WTC11 (cell line): ENCODE results near the gene MIGA1. TPM values are rescaled to one million over a fixed set of nuclear protein-coding genes. Genes with fewer than 3 reads are reported as not detected.

Experiments
- ATAC-seq: fragments of 200-7000 bp; cut with Tn5 transposase; 2 replicates; pipeline ENCODE4 v1.10.0; 2021; ENCODE audit warnings: mild to moderate bottlenecking, moderate library complexity
- CTCF ChIA-PET: fragments of 300-600 bp; sonication (Branson Sonifier 250); formaldehyde crosslinking; loops from one replicate; lab custom pipeline; 2021; ENCODE audit warnings: antibody characterized with exemption; lab: Charles Lee
- POLR2A ChIA-PET: fragments of 350-600 bp; sonication (Branson Sonifier 250); formaldehyde crosslinking; loops from one replicate; lab custom pipeline; 2021; ENCODE audit warnings: antibody characterized with exemption; lab: Charles Lee
- DNase-seq: peaks from one replicate; pipeline ENCODE4 v3.0.0; 2021; ENCODE audit warnings: low spot score
- H3K27ac Mint-ChIP-seq: 2 replicates; pipeline ENCODE4 v1.8.0; 2021; ENCODE audit warnings: mixed read lengths
- H3K27me3 Mint-ChIP-seq: 2 replicates; pipeline ENCODE4 v1.8.0; 2021; ENCODE audit warnings: low read depth, mild to moderate bottlenecking, moderate library complexity, mixed read lengths
- H3K36me3 Mint-ChIP-seq: 2 replicates; pipeline ENCODE4 v1.8.0; 2021; ENCODE audit warnings: mixed read lengths
- H3K4me1 Mint-ChIP-seq: 2 replicates; pipeline ENCODE4 v1.8.0; 2022; ENCODE audit warnings: mixed read lengths
- H3K4me3 Mint-ChIP-seq: 2 replicates; pipeline ENCODE4 v1.8.0; 2021; ENCODE audit warnings: mild to moderate bottlenecking, moderate library complexity, mixed read lengths
- H3K9me3 Mint-ChIP-seq: 2 replicates; pipeline ENCODE4 v1.8.0; 2021; ENCODE audit warnings: mixed read lengths
- CBFB ChIP-seq: sonication (generic); formaldehyde crosslinking; IDR thresholded peaks from 2 replicates; pipeline ENCODE4 v1.8.1; 2022; ENCODE audit warnings: mild to moderate bottlenecking, low read depth, missing genetic modification reagents
- E2F1 ChIP-seq: sonication (generic); formaldehyde crosslinking; IDR thresholded peaks from 2 replicates; pipeline ENCODE4 v1.8.0; 2022; ENCODE audit warnings: mild to moderate bottlenecking, missing genetic modification reagents
- ERG ChIP-seq: fragments of 250-450 bp; sonication (Bioruptor Pico); IDR thresholded peaks from 2 replicates; pipeline ENCODE4 v1.8.0; 2021; ENCODE audit warnings: mild to moderate bottlenecking
- FOXP4 ChIP-seq: sonication (generic); formaldehyde crosslinking; IDR thresholded peaks from 2 replicates; pipeline ENCODE4 v1.8.0; 2022; ENCODE audit warnings: mild to moderate bottlenecking, missing genetic modification reagents
- HMGXB4 ChIP-seq: sonication (generic); formaldehyde crosslinking; IDR thresholded peaks from 2 replicates; pipeline ENCODE4 v1.8.1; 2023; ENCODE audit warnings: mild to moderate bottlenecking, moderate library complexity, missing genetic modification reagents
- IRF2 ChIP-seq: sonication (generic); formaldehyde crosslinking; IDR thresholded peaks from 2 replicates; pipeline ENCODE4 v1.8.0; 2022; ENCODE audit warnings: low read depth, missing genetic modification reagents, borderline replicate concordance
- NFATC4 ChIP-seq: fragments of 250-450 bp; sonication (Bioruptor Pico); IDR thresholded peaks from 2 replicates; pipeline ENCODE4 v1.9.0; 2021; ENCODE audit warnings: mild to moderate bottlenecking
- NR1H2 ChIP-seq: sonication (generic); formaldehyde crosslinking; IDR thresholded peaks from 2 replicates; pipeline ENCODE4 v1.9.0; 2021; ENCODE audit warnings: mild to moderate bottlenecking, moderate library complexity, missing genetic modification reagents
- NR3C1 ChIP-seq: sonication (generic); formaldehyde crosslinking; conservative IDR thresholded peaks from 2 replicates; pipeline ENCODE4 v1.8.1; 2023; ENCODE audit warnings: low read depth, mild to moderate bottlenecking, missing genetic modification reagents
- SMAD4 ChIP-seq: sonication (generic); formaldehyde crosslinking; IDR thresholded peaks from 2 replicates; pipeline ENCODE4 v1.8.0; 2022; ENCODE audit warnings: mild to moderate bottlenecking, missing genetic modification reagents
- SOX15 ChIP-seq: fragments of 250-450 bp; sonication (Bioruptor Pico); IDR thresholded peaks from 2 replicates; pipeline ENCODE4 v1.9.0; 2021; ENCODE audit warnings: mild to moderate bottlenecking
- SP1 ChIP-seq: sonication (generic); formaldehyde crosslinking; conservative IDR thresholded peaks from 2 replicates; pipeline ENCODE4 v1.8.1; 2022; ENCODE audit warnings: missing genetic modification reagents
- STAT6 ChIP-seq: sonication (generic); formaldehyde crosslinking; conservative IDR thresholded peaks from 2 replicates; pipeline ENCODE4 v1.8.1; 2023; ENCODE audit warnings: mild to moderate bottlenecking, low read depth, missing genetic modification reagents, moderate library complexity
- TP53 ChIP-seq: sonication (generic); formaldehyde crosslinking; IDR thresholded peaks from 2 replicates; pipeline ENCODE4 v1.8.1; 2023; ENCODE audit warnings: mild to moderate bottlenecking, missing genetic modification reagents
- ZMAT4 ChIP-seq: fragments of 250-450 bp; sonication (Bioruptor Pico); IDR thresholded peaks from 2 replicates; pipeline ENCODE4 v1.9.0; 2021; ENCODE audit warnings: mild to moderate bottlenecking
- ZNF425 ChIP-seq: fragments of 250-450 bp; sonication (Bioruptor Pico); conservative IDR thresholded peaks from 2 replicates; pipeline ENCODE4 v1.9.0; 2021; ENCODE audit warnings: mild to moderate bottlenecking
- ZSCAN18 ChIP-seq: fragments of 250-450 bp; sonication (Bioruptor Pico); IDR thresholded peaks from 2 replicates; pipeline ENCODE4 v2.1.2; 2022; ENCODE audit warnings: mild to moderate bottlenecking, moderate library complexity
- total RNA-seq: library from RNA; stranded (reverse); gene quantifications from 3 replicates; pipeline ENCODE4 v1.2.3, GENCODE V29; 2021

The MIGA1 gene
- total RNA-seq, 1 experiment from 2014 or later: 6.2 TPM

- Mint-ChIP-seq H3K36me3 (no peaks in the 10 kb centered on the region), H3K9me3 (no peaks in the 10 kb centered on the region), H3K27me3 (peaks cover 2% of the 10 kb centered on the region; the same call in 1 of the 2 replicates), H3K4me3 (peak overlapping the region; percentile 91), H3K27ac (peak overlapping the region; percentile 29), H3K4me1 (peaks cover 12% of the 10 kb centered on the region)
- ChIA-PET POLR2A (interaction anchor here (1.4 kb wide), 1 partner anchor 89 kb away, joined by 7 read pairs; the partner anchor contains the start of gene FUBP1), CTCF (no interaction called here)
- no peak for ATAC-seq
- TF ChIP-seq SP1 (CRISPR knock-in tag) (no peak), CBFB (CRISPR knock-in tag) (no peak)
- no peak for DNase-seq
Measured at GRCh38 chr1:77889671-77890070, 110.2 kb downstream of the MIGA1 start.

- no peak for DNase-seq
- peaks cover 2% of the 10 kb centered on the region; the same call in 1 of the 2 replicates for H3K27me3 Mint-ChIP-seq
- no peak for ATAC-seq
- no peaks in the 10 kb centered on the region for H3K9me3 Mint-ChIP-seq
- H3K27ac Mint-ChIP-seq: peak overlapping the region; percentile 2; the same call in 1 of the 2 replicates
- ChIA-PET CTCF (no interaction called here), POLR2A (no interaction called here)
- H3K4me3 Mint-ChIP-seq: no peak overlapping the region
- H3K36me3 Mint-ChIP-seq: no peaks in the 10 kb centered on the region
- no peak for TF ChIP-seq TP53
- TF ChIP-seq ERG: no peak
- TF ChIP-seq HMGXB4 (CRISPR knock-in tag): no peak
- no peak for TF ChIP-seq FOXP4
- no peak for TF ChIP-seq NR3C1 (CRISPR knock-in tag)
- TF ChIP-seq ZMAT4 (CRISPR knock-in tag): no peak
- no peak for TF ChIP-seq ZNF425 (CRISPR knock-in tag)
- TF ChIP-seq SOX15 (CRISPR knock-in tag): no peak
- TF ChIP-seq IRF2: no peak
- TF ChIP-seq NR1H2: no peak
- no peak for TF ChIP-seq SMAD4 (CRISPR knock-in tag)
- no peak for TF ChIP-seq ZSCAN18 (CRISPR knock-in tag)
- no peak for TF ChIP-seq E2F1 (CRISPR knock-in tag)
- TF ChIP-seq NFATC4 (CRISPR knock-in tag): no peak
- no peak for TF ChIP-seq STAT6 (CRISPR knock-in tag)
- H3K4me1 Mint-ChIP-seq: peaks cover 12% of the 10 kb centered on the region
Measured at GRCh38 chr1:77891200-77891599, 111.8 kb downstream of the MIGA1 start.
